ENCODE results near the gene FAM193A.

DNA sequence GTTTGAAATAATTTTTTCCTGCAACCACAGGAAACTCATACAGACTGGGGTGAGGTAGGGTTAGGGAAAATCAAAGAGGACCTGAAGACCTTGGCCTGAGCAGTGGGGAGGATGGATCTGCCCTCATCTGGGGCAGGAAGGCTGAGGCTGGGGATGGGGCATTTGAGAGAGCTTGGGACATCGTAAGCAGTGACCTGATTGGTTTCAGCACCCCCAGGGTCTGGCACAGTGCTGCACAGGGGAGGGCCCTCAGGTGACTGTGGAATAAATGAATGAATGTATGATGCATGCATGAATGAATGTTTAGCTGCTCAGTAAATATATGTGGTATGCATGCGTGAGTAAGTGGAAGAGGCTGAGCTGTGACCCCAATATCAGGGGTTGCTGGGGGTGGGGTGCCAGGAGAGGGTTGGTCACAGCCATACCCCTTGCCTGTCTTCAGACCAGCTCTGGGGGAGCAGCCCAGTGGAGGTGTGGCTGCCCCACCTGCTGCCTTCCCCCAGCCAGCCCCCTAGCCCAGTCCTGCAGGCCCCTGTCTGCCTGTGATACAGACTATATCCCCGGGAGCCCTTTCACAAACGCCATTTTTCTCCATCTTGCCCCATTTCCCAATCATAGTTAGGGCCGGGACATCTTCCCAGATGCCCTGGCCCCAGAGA is 230.7 kb downstream of the FAM193A start:
- no peak for TF ChIP-seq FOXP2 (optimal IDR thresholded peaks at IDR 0.05; ENCODE audit: borderline replicate concordance, extremely low read depth, extremely low read length, insufficient read depth)
- TF ChIP-seq REST (IDR thresholded peaks at IDR 0.05; ENCODE audit: insufficient read depth in 1 of 2, low read depth in 2 of 2, low read length in 2 of 2), result no peak
- no peak for TF ChIP-seq TAF1 (IDR thresholded peaks at IDR 0.05; ENCODE audit: borderline replicate concordance, insufficient read depth, low read length)
- no peak for TF ChIP-seq POLR2AphosphoS5 (IDR thresholded peaks at IDR 0.05; ENCODE audit: low read depth, low read length)
- no peak for TF ChIP-seq SIN3A (IDR thresholded peaks at IDR 0.05; ENCODE audit: borderline replicate concordance, insufficient read depth, low read length)
